Glomerular endothelial cell (primary cell): Measurements from ENCODE around the gene POC1B. TPM values are rescaled to one million over a fixed set of nuclear protein-coding genes. Genes with fewer than 3 reads are reported as not detected.
A peak's percentile ranks its signal among the peaks of the same experiment; 100 is the strongest.
"Not testable (repeated sequence)": the region's sequence is repeated elsewhere in the genome, so short reads cannot be mapped to it uniquely, and the experiment has no call there.

ENCODE experiments used
- DNase-seq: peaks from one replicate; pipeline ENCODE4 v3.0.0-alpha.2; 2011; ENCODE audit warnings: low read depth, low spot score; ENCODE audit errors: extremely low read depth
- total RNA-seq: library from RNA; depleted of rRNA; stranded (reverse); fragments of >200 nt; gene quantifications from 2 replicates; pipeline ENCODE4 v1.2.3, GENCODE V29; 2015

POC1B gene
- total RNA-seq, 1 donor from 2014 or later: 21.8 TPM

DNA sequence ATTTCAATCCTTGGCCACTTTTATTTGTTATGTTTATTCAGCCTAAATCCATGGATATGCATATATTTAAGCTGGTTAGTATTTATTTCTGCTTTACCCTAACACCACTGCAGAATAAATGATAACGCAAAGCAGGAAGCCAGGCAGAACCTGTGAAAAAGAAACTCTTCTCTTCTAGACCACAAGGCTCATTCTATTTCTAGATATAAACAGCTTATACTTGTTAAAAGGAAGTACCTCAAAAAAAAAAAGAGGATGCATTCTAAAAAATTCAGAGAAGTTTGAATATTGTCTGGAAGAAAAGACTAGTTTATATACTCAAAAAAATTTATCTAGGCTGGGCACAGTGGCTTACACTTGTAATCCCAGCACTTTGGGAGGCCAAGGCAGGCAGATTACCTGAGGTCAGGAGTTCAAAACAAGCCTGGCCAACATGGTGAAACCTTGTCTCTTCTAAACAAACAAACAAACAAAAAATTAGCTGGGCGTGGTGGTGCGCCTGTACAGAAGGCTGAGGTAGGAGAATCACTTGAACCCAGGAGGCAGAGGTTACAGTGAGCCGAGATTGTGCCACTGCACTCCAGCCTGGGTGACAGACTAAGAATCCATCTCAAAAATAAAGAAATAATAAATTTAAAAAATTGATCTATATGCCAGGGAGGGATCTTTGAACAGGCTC, 57.1 kb downstream of the POC1B start:
- no peak for DNase-seq

DNA sequence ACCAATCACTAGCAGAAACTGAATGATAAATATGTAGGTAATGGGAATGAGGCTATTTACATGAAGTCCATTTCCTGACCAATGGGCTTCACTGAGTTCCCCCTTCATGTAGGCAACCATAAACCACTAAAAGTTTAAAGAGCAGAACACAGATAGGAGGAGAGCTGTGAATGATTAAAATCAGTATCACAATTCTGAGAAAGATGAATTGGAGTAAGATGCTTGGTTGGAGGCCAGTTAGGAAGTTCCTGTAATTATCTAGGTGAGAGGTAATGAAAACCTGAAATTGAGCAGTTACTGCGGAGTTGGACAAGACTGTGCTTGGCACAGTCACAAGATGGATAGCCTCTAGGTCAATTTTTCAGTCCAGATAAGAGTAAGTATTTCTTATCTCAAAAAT, 57.8 kb downstream of the POC1B start:
- DNase-seq: no peak

DNA sequence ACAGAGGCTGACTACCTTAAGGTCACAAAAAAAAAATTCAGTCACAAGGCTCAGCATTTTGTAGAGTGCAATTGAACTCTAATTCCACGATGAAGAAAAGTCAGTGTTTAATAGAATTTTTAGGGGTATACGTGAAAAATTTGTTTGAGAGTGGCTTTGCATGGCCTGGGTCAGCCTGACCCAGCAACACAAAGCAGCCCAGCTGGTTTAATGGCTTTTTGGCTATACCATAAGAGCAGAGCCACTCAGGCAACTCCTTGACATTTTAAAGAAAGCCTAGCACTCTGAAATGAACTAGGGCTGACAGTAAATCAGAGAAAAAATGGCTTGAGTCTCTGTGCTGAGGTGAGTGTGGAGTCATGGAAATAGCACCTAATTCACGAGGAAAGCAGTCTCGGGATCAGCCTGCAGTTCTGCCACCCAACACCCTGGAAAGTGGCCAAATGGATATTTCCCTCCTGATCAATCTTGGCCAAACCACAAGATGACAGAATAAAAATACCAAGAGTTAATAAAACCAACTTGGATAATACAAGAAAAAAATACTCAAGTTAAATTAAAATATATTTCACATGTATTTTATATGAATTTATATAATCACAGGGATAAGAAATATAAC, 60.8 kb downstream of the POC1B start:
- DNase-seq: no peak

DNA sequence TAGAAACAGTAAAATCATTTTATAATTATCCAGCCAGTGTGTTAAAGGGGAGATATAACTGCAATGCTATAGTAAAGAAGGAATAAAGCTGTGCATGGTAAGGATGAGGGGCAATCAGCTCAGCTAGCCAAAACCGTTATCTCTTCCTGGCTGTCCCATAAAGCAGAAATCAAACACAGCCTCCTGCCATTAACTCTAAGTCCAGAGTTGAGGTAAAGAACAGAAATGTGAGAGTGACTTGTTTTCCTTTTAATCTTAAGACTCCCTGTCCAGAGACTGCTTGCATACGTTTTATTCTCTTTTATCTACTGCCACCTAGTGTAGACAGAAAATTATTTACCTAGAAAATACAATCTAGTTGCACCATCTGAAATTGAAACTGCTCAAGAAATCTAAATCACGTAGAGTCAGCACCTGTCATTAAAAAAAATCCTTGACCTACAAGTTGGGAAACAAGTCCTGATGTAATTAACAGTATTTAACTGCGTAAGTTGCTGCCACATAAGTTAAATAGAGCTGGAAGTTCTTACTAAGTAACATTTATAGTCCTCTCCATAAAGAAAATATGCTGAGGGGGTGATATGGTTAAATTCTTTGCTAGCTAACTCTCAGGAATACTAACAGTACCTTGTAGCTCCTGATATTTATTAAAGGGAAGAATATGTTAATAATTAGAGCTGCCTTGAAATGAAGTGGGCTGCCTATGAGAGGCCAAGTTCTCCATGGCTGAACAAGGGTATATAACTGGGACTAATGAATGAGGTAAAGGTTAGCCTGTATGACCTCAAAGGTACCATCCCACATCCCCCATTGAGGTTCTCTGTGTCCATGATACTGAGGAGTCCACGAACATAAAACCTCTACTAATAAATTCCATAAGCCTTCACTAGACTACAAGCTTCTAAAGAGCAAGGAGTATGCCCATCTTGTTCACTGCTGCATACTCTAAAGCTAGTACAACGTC, 63.9 kb downstream of the POC1B start:
- DNase-seq: peak; percentile 66

DNA sequence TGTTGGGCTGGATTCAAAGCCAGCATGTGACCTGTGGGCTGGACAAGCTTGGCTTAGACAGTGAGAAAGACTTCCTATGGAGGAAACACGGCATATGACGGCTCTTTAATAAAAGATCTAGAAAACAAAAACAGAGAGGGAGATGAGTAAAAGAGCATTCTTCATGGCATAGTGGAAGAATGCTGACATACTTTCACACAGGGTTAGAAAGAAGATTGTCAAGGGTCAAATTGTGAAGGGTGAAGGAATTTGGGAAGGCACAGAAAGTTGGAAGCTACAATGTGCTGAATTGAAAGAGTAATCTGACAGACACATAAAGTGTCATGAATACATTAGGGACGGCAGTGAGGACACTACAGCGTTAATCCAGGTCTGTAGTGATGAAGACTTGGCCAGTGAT, 64.7 kb downstream of the POC1B start:
- no peak for DNase-seq

DNA sequence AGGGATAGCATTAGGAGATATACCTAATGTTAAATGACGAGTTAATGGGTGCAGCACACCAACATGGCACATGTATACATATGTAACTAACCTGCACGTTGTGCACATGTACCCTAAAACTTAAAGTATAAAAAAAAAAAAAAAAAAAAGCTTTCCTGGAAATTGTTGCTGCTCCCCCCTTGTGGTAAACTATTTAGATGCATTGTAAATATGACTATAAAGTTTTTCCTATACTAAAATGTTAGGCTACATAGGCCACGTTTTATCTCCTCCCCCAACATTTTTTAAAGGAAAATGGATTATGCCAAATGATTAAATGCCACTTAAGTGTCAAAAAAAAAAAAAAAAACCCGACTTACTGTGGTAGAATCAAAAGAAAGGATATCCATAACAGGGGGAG, 66.6 kb downstream of the POC1B start:
- not testable (repeated sequence) for DNase-seq

DNA sequence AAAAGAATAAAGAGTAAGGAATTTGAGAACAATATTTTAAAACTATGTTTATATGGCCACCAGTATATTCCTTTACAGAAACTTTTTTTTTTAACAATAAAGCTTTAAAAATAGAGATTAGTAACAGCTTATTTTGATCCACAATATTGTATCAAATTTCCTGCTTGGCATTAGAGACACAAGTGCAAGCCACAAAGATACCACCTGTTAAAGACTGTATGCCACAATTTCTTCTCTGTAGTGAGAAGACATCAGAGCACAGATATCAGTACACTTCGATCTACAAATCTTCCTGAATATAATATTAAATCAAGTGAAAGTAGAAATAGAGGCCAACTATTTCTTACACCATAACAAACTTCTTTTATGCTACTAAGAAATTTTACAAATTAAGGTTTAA, 69.3 kb downstream of the POC1B start:
- DNase-seq: no peak

DNA sequence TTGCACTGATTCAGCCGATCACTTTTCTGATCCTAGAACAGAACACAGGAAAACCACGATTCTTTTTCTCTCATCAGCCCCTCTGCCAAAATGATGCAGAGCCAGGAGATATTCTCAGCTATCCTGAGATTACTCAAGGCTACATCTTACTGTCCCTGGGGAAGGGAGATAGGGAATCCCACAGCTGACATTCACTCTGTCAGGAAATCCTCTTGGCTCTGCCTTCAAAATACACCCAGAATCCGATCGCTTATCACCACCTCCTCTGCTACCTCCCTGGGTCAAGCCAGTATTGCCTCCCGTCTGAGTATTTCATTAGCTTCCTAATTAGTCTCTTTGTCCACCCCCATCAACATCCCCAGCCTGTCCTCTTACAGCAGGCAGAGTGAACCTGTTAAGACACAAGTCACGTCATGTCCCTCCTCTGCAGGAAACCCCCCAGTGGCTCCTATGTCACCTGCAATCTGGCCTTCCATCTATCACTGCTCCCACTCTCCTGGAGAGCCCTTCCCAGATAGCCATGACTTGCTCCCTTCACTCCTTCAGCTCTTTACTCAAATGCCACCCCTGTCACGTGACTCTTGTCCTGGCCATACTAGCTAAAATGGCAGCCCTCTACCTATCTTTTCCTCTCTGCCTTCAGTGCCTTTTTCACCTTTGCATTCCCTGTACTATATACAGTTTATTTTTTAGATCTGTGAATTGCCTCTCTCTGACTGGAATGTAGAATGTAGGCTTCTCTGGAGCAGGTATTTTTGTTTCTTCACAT, 71.6 kb downstream of the POC1B start:
- DNase-seq: no peak

DNA sequence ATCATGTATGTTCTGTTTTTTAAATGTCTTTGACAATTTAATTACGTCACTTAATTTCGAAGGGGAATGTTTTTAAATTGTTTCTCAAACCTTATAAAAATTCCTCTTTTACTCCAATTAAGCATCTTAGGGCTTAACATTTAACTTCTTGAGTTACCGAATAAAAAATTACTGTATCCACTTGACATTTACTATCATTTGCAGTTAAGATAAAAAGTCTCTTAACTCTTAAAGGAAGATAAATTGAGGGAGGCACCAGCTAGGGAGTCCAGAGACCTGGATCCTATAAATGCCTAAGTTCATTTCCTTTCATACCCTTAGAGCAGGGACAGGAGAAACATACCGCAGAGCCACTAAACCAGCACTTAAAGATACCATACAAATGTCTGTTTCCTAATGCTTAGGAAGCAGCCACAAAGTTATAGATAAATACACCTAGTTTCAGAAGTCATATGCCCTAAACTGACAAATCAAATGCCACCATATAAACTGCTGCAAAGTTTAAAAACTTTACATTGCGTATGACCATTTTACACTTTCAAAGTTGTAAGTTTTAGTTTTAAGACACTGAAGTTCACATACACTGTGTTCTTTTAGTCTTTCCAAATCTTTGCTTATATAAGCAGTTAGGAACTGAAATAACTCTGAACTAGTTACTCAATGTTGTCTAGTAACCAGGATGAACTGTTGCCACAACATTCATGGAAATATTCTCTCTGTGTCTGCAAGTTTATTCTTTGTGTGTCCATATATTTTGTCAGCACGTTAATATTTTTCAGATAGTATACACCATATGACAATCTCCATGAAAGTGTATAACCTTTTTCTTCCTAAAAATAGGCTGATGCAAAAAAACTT, 72.5 kb downstream of the POC1B start:
- DNase-seq: peak; percentile 61

DNA sequence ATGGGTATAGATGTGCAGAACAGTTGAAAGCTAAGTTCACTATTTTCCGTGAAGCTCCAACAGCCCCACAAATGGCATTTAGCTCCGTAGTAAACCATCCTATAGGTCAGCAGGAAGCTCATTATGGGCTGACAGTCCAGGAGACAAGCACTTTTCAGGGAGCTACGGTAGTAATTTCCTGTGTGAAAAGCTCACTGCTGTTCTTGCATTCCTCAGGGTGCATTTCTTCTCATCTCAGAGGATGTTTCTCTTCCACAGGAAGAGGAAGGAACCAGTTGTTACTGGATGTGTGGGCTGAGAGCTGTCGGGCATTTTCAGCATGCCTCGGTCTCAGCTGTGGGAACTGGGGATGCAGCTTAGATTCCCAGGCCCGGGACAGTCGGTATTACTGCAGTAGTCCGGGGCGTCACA, 74.0 kb downstream of the POC1B start:
- DNase-seq: peak; percentile 60

DNA sequence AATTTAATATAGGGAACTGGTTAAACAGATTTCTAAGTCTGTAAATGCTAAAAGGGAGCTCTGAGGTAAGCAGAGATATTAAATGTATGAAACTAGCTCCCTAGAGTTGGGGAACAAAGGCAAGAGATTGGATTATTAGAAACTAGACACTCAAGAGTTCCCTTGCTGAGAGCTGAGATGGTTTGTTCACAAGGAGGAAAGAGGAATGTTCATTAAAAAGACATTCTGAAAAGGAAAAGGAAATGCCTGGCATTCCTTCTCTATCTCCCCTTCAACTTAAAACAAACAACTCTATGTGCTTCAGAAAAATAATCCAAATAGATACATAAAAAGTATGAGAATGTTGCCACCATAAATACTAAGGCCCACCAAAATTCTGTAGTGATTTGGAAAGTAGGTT, 74.9 kb downstream of the POC1B start:
- peak; percentile 80 for DNase-seq

DNA sequence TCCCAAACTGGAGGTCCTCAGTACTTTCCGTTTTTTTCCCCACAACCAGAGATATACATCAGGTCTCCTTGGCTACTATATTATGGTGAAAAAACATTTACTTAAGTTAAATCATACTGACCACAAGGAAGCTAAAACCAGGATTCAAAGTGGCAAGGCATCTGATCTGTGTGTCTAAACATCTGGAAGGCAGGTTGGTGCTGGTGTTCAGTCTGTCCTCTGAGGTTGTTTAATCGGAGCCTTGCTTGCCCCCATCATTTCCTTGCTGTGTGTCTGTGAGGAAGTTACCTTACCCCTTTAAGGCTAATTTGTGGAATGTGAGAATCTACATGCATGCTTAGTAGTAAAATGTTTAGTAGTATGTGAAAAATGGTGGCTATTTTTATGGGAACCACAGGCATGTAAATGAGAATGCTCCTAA, 76.9 kb downstream of the POC1B start:
- no peak for DNase-seq

DNA sequence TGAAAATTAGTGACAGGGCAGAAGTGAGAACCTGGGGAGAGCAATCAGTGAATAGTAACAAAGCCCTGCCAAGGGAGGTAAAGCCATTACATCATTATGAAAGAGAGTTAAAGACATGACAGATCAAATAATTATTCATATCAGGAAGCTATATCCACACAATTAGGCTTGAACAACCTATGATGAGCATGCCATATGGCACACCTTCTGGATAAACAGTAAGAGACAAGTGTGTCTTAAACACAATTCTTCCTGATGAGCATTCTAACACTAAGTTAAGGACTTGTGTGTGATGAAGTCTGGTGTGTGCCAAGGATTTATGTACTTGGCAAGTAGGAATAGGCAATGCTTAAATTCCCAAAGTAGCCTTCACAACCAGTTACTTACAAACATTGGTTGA, 77.3 kb downstream of the POC1B start:
- DNase-seq: no peak

DNA sequence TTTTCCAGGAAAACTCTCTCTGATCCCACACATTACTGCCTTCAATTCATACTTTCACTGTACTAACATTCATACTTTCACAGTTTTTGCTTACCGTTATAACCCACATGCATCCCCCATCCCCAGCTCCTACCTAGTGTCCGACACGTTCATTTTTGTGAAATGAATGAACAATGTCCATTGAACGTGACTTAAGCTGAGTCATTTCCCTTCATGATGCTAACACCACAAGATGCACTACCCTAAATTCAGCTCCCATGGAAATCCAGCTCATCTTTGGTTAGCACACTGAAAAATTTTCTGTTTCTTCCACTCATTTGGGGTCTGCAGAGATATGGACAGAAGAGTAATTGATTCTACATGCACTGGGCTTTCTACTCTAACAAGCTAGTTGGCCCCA, 85.9 kb downstream of the POC1B start:
- peak; percentile 39 for DNase-seq

DNA sequence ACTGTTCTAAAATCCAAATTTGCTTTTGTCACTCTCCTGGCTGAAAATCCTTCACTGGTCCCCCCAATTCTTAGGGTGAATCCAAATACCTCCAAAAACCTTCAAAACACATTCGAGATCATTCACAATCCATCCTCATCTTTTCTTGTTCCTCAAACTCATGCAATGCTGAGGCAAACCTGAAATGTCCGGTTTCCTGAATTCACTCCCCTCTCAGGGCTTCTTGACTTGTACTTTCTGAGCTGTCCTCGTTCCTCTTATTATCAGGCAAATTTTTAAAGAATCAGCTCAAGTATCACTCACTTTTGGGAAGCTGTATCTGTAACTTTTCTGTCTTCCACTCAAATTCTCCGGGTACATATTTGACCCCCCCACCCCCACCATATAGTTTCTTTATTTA, 88.6 kb downstream of the POC1B start:
- DNase-seq: no peak

DNA sequence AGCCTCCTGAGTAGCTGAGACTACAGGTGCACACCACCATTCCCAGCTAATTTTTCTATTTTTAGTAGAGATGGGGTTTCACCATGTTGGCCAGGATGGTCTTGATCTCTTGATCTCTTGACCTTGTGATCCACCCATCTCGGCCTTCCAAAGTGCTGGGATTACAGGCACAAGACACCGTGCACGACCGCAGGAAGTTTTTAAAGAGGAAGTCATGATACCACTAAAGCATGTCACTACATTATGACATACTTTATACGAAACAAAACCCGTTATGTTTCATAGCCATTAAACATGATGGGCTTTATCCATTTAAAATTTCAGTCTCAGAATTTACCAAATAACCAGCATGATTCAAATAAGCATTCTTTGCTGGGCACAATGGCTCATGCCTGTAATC, 89.8 kb downstream of the POC1B start:
- no peak for DNase-seq

DNA sequence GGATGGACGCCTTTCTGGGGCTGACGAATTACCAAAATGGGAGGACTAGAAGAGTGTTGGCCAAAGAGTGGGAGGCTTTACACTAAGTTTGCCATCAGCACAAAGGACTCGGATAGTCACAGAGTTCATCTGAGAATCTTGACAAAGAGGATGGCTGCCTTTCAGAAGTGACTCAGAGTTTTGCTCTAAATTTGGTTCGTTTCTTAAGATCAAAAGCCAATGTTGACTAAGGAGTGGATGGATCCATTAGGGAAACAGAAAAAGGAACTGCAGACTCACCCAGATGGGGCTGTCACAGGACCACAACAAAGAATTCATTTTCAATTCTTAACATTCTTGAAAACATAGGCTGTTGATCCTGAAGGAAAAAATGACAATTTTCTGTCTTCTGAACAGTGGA, 92.2 kb downstream of the POC1B start:
- no peak for DNase-seq

DNA sequence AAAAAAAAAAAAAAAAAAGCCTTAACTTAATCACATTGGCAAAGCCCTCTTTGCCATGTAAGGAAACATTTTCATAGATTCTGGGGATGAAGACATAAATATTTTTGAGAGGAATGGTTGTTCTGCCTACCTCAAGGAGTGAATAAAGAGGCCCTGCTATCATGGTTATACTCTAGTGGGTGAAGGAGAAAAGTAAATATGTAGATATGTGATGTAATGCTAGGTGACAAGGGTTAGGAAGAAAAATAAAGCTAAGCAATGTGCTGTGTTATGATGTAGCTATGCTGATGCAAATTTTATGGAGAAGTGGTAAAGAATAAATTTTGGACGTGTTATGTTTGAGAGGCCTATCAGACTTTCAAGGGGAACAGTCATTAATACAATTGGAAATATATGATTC, 93.5 kb downstream of the POC1B start:
- no peak for DNase-seq

DNA sequence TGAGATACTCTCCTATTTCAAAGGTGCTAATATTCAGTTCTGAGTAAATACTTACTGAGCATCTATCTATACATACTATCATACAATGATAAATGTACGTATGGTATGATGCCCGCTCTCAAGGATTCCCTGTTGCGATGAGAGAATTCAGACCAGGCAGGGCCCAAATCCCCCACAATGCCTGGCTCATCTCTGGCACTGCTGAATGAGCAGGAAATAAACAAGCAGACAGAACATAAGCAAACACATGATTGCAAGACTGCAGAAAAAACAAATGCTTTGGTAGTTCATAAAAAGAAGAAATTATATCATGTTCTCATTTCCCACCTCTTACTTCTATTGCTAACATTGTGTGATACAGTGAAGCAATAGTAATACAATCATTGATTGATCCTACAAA, 96.3 kb downstream of the POC1B start:
- DNase-seq: no peak
